Natural killer cell treated with Interleukin-12 subunit alpha and Interleukin-12 subunit beta and Interleukin-15 and Interleukin-18, amount 100 ng/mL, for 72 hours (primary cell): Measurements from ENCODE around the gene DOCK4. TPM values are rescaled to one million over a fixed set of nuclear protein-coding genes. Genes with fewer than 3 reads are reported as not detected.
"Not testable (repeated sequence)": the region's sequence is repeated elsewhere in the genome, so short reads cannot be mapped to it uniquely, and the experiment has no call there.

Source experiments
- ATAC-seq, 2 donors: fragments of 150-1000 bp; cut with Tn5 transposase in 1 of 2; sonication (Bioruptor Pico), chemical (Tn5 transposase) in 1 of 2; 2 replicates each; pipeline ENCODE4 v1.10.0; 2021
- DNase-seq: peaks from one replicate; pipeline ENCODE4 v3.0.0; 2022; ENCODE audit warnings: low spot score
- H3K27ac Mint-ChIP-seq, 2 donors: 1 replicate in 1 of 2; 2 replicates in 1 of 2; pipeline ENCODE4 v1.8.0; 2022; ENCODE audit warnings: mixed read lengths in 2 of 2, mild to moderate bottlenecking in 1 of 2, moderate library complexity in 1 of 2
- H3K27me3 Mint-ChIP-seq, 2 donors: 1 replicate in 1 of 2; 2 replicates in 1 of 2; pipeline ENCODE4 v1.8.0; 2022; ENCODE audit warnings: mixed read lengths in 2 of 2
- H3K36me3 Mint-ChIP-seq: one replicate; pipeline ENCODE4 v1.8.0; 2022; ENCODE audit warnings: mixed read lengths
- H3K4me1 Mint-ChIP-seq, 2 donors: 1 replicate in 1 of 2; 2 replicates in 1 of 2; pipeline ENCODE4 v1.8.0; 2022; ENCODE audit warnings: low read depth in 2 of 2, mixed read lengths in 2 of 2, mild to moderate bottlenecking in 1 of 2
- H3K4me3 Mint-ChIP-seq: one replicate; pipeline ENCODE4 v1.8.0; 2022; ENCODE audit warnings: mixed read lengths
- H3K9me3 Mint-ChIP-seq: 2 replicates; pipeline ENCODE4 v1.8.0; 2022; ENCODE audit warnings: mixed read lengths
- total RNA-seq, 2 donors: library from RNA; stranded (reverse); gene quantifications; one replicate each; pipeline ENCODE4 v1.2.3, GENCODE V29; 2022

DOCK4 gene
- total RNA-seq, 2 donors from 2014 or later, result 1.8 to 3.3 TPM

DNA sequence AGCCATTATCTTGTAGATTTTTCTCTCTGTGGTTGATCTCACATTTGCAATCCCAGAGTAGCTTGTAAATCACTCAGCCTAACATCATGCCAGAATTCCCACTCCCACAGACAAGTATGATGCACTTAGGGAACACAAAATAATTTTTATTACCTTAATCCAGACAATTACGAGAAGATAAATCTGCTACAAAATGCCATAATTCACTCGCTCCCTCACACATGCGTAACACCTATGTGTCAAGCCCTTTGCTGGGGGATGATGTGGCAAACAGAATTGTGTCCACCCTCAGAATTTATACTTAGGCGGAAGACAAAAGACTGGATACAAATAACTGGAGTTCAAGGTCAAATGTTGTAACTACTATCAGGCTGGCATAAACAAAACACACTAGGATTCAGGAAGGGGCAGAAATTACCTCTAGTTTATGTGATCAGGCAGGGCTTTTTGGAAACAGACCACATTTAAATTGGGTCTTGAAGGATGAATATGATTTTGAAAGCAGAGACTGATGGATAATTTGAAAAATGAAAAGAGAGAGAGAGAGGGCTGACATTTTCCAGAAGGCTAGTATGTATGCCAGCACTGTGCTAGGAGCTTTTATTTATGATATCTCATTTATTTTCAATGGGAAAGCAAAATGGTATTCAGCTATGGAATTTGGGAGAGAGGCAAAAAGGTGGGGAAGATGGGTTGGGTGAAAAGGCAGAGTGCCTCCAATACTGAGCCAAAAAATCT, 69.8 kb downstream of the DOCK4 start:
- DNase-seq, result no peak
- Mint-ChIP-seq H3K36me3 (no peaks in the 10 kb centered on the region), H3K9me3 (no peaks in the 10 kb centered on the region), H3K4me3 (no peak overlapping the region), H3K27me3 (peaks cover 5 to 12% of the 10 kb centered on the region in 2 donors), H3K4me1 (no peaks in the 10 kb centered on the region), H3K27ac (no peak overlapping the region)
- ATAC-seq, result no peak

DNA sequence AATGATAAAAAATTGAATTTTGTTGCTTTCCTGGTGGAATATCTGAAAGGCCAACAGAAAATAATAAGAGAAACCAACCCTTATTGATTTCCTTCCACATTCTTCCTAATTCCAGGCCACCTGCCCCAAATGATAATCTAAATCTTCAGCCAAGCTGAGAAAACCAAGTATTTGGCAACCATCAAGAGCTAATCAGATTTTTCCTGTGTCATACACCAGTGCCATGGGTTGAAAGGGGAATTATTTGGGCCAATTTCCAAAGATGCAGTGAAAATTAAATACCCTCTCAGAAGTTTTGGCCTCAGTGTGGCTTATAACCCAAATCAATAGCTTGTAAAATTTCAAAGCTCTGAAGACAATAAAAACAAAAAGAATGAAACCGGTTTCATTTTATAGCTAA, 70.4 kb downstream of the DOCK4 start:
- peaks cover 5 to 18% of the 10 kb centered on the region in 2 donors for H3K27me3 Mint-ChIP-seq
- no peaks in the 10 kb centered on the region for H3K4me1 Mint-ChIP-seq
- H3K4me3 Mint-ChIP-seq, result no peak overlapping the region
- H3K36me3 Mint-ChIP-seq, result no peaks in the 10 kb centered on the region
- ATAC-seq (no peak), DNase-seq (no peak)
- no peak overlapping the region for H3K27ac Mint-ChIP-seq
- H3K9me3 Mint-ChIP-seq, result no peaks in the 10 kb centered on the region

DNA sequence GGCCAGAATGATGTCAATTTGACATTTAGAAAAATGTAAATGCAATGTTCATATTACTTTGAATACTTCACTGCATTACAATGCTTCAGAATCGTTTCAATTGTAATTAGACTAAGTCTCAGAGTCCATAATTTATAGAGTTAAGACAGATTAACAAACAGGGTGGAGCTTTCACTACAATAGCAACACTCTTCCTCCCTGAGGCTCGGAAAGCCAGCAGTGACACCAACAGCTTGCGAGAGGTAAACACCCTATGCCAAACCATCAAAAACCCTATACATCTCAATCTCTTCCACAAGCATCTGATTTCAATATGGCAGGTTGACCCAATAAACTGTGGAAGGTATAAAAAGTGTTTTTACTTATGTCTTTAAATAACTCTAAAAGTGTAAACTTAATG, 72.2 kb downstream of the DOCK4 start:
- Mint-ChIP-seq H3K4me3 (no peak overlapping the region), H3K27me3 (peaks cover 3 to 25% of the 10 kb centered on the region in 2 donors), H3K4me1 (no peaks in the 10 kb centered on the region), H3K27ac (no peak overlapping the region), H3K36me3 (no peaks in the 10 kb centered on the region), H3K9me3 (no peaks in the 10 kb centered on the region)
- ATAC-seq (no peak), DNase-seq (no peak)

DNA sequence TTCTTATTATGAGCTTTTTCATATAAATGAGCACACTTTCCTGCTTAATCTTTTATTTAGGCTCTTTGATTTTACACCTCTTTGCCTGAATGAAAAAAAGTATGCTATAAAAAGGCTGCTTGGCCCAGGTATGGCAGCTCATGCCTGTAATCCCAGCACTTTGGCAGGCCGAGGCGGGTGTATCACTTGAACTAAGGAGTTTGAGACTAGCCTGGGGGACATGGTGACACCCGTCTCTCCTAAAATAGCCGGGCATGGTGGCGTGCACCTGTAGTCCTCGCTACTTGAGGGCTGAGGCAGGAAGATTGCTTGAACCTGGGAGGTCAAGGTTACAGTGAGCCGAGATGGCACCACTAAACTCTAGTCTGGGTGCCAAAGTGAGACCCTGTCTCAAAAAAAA, 72.9 kb downstream of the DOCK4 start:
- Mint-ChIP-seq H3K36me3 (no peaks in the 10 kb centered on the region), H3K4me3 (no peak overlapping the region), H3K4me1 (no peaks in the 10 kb centered on the region), H3K9me3 (no peaks in the 10 kb centered on the region), H3K27ac (no peak overlapping the region), H3K27me3 (peaks cover 3 to 25% of the 10 kb centered on the region in 2 donors)
- ATAC-seq (no peak), DNase-seq (no peak)

DNA sequence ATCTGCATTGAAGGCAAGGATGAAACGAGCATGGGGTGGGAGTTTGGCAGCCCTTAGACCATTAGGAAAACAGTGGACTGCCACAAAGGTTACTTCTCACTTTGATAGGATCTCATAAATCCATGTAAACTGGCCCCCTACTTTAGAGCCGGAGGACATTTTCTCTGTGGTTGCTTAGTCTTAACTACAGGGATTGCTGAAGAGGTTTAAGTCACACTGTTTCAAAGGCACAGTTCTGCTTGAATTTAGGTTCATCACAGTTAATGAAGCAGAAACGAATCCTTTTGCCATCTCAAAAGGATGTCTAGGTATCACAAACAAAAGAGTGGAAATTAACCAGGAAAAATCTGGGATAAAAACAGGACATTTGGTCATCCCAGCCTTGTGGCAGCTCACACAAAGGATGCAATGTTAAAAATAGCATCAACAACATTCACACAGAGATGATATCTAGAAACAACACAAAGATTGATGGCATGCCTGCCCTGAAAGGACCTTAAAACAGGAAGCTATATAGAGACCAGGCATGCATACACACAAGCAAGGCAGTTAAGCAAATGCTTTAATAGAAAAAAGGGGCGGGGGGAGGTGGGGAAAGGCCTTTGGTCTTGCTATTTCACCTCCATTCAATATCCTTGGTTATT, 74.0 kb downstream of the DOCK4 start:
- ATAC-seq, result no peak
- H3K9me3 Mint-ChIP-seq, result no peaks in the 10 kb centered on the region
- DNase-seq, result no peak
- H3K4me1 Mint-ChIP-seq, result no peaks in the 10 kb centered on the region
- H3K27ac Mint-ChIP-seq, result no peak overlapping the region
- H3K27me3 Mint-ChIP-seq, result peaks cover 3 to 25% of the 10 kb centered on the region in 2 donors
- H3K4me3 Mint-ChIP-seq, result no peak overlapping the region
- no peaks in the 10 kb centered on the region for H3K36me3 Mint-ChIP-seq

DNA sequence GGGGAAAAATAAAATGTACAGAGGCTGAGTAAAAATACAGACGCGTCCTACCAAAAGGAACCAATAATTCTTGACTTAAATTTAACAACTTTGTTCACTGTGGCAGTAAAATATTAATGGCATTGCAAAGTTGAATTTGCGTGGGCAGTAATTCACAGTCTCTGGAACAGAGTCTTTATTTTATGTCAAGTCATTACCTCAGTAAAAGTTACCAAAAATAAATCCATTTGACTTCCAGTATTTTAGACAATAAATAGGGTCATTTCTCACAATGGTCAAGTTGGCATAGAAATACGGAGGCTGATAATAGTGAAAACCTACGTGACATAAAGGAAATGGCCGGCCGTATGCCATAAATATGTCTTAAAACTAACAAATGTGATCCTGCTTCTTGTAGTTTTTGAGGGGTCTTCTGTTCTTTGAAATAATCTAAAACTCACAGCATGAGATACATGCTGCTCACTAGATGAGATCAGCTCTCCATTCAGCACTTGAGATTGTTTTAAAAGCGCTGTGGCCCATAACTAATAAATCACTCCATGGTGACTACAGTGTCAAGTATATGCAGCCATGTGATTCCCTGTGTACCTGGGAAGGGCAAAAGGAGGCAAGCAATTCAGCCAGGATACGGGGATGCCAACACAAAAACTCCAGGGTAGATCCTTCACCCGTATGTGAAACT, 75.3 kb downstream of the DOCK4 start:
- Mint-ChIP-seq H3K4me3 (no peak overlapping the region), H3K27me3 (peaks cover 3 to 25% of the 10 kb centered on the region in 2 donors), H3K27ac (no peak overlapping the region), H3K36me3 (no peaks in the 10 kb centered on the region), H3K4me1 (no peaks in the 10 kb centered on the region), H3K9me3 (peaks cover 3% of the 10 kb centered on the region)
- DNase-seq (no peak), ATAC-seq (no peak)

DNA sequence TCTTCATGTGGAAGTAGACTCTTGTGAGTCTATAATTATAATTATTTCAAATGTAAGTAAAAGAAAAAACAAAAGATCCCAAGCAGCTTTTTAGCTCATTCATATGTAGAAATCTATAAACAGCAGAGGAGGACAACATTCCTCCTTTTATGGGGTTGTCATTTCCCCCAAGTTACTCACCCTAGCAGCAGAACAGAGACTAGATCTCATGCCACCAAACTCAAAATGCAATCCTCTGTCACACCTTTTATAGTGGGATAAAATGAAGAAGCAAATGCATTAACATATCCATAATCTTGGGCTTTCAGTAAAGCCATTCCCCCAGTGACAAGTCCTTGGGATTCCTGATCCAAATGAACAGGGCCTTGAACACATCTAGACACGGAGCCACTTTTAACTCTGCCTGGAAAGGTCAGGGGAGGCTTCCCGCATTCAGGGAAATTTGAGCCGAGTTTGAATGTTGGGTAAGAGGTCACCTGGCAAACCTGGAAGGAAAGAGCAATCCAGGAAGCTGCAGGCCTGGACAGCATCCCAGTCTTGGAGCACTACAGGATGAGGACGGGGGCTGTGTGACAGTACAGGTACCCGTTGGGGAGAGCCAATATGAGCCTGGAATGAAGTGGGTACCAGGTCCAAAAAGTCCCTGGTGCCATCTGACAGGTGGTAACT, 76.4 kb downstream of the DOCK4 start:
- Mint-ChIP-seq H3K36me3 (no peaks in the 10 kb centered on the region), H3K4me3 (no peak overlapping the region), H3K9me3 (peaks cover 3% of the 10 kb centered on the region), H3K4me1 (no peaks in the 10 kb centered on the region), H3K27ac (no peak overlapping the region), H3K27me3 (peaks cover 3 to 25% of the 10 kb centered on the region in 2 donors)
- DNase-seq (no peak), ATAC-seq (no peak)

DNA sequence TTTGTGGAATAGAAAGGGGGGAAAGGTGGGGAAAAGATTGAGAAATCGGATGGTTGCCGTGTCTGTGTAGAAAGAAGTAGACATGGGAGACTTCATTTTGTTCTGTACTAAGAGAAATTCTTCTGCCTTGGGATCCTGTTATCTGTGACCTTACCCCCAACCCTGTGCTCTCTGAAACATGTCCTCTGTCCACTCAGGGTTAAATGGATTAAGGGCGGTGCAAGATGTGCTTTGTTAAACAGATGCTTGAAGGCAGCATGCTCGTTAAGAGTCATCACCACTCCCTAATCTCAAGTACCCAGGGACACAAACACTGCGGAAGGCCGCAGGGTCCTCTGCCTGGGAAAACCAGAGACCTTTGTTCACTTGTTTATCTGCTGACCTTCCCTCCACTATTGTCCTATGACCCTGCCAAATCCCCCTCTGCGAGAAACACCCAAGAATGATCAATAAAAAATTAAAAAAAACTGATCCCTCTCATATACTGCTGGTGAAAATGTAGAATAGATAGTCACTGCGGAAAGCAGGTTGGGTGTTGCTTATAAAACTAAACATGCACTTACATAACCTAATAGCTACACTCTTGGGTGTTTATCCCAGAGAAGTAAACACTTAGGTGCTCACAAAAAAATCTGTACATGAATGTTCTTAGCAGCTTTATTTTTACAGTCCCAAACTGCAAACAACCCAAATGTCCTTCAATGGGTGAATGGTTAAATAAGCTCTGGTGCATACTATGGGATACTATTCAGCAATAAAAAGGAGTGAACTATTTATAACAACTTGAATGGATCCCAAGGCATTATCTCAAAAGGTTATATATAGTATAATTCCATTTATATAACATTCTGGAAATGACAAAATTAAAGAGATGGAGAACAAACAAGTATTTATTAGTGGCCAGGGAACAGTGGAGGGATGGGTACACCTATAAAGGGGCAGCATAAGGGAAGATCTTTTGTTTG, 77.5 kb downstream of the DOCK4 start:
- not testable (repeated sequence) for ATAC-seq, DNase-seq, H3K27ac Mint-ChIP-seq, H3K36me3 Mint-ChIP-seq, H3K4me1 Mint-ChIP-seq, H3K4me3 Mint-ChIP-seq, H3K9me3 Mint-ChIP-seq
- H3K27me3 Mint-ChIP-seq, result peaks cover 3 to 19% of the 10 kb centered on the region in 2 donors

DNA sequence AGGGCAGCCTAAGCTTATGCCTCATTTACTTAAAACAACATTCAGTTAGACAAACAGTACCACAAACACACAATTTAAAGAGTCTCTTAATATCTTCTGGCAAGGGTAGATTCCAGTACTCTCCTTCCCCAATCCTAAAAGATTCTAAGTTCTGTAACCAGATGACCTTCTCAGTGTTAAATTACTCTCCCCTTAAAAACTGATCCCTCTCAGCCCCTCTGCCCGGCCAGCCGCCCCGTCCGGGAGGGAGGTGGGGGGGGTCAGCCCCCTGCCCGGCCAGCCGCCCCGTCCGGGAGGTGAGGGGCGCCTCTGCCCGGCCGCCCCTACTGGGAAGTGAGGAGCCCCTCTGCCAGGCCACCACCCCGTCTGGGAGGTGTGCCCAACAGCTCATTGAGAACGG, 78.2 kb downstream of the DOCK4 start:
- H3K27me3 Mint-ChIP-seq, result peaks cover 3 to 18% of the 10 kb centered on the region in 2 donors
- H3K9me3 Mint-ChIP-seq, H3K4me1 Mint-ChIP-seq, DNase-seq, ATAC-seq, H3K27ac Mint-ChIP-seq, H3K36me3 Mint-ChIP-seq, H3K4me3 Mint-ChIP-seq: not testable (repeated sequence)

DNA sequence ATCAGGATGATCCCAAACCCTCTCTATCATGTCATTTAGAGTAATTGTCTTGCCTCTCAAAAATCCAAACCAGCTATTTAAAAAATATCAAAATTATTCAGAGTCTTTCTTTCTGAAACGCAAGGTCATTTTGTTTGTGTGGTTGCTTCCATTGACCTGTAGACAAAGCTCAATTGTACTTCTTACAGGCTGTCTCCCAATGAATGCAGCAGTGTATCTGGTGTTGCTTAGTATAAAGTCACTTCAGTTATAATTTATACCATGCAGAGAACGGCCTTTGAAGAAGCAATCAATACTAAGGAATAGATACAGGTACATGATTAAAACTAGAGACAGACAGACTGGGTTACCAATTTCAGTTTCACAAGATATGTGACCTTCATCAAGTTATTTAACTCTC, 80.9 kb downstream of the DOCK4 start:
- no peak overlapping the region for H3K4me3 Mint-ChIP-seq
- no peak for DNase-seq
- no peak for ATAC-seq
- peaks cover 3% of the 10 kb centered on the region for H3K9me3 Mint-ChIP-seq
- no peaks in the 10 kb centered on the region for H3K4me1 Mint-ChIP-seq
- H3K27me3 Mint-ChIP-seq, result peaks cover 0 to under 1% of the 10 kb centered on the region in 2 donors
- no peaks in the 10 kb centered on the region for H3K36me3 Mint-ChIP-seq
- no peak overlapping the region for H3K27ac Mint-ChIP-seq

DNA sequence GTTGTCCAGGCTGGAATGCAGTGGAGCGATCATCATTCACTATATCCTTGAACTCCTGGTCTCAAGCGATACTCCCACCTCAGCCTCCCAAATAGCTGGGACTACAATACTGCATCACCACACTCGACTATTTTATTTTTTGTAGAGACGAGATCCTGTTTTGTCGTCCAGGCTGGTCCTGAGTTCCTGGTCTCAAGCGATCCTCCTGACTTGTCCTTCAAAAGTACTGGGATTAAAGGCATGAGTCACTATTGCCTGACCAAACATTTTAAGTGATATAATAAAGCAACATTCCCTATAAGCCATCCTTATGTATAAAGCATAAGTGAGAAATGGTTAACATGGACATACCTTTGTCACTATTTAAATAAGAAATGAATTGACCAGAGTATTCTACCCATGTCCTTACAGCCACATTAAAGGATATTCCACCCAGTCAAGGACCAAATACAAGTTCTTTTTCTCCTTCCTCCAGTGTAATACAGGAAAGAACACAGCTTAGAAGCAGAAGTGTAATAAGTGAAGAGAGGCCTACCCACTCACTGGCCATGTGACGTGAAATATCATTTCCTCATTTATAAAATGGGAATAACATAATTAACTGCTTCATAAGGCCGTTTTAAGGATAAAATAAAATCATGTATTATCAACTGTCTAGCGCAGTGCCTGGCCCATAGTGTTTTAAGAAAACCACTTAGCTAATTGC, 82.0 kb downstream of the DOCK4 start:
- Mint-ChIP-seq H3K27ac (no peak overlapping the region), H3K27me3 (no peaks in the 10 kb centered on the region), H3K4me3 (no peak overlapping the region), H3K36me3 (no peaks in the 10 kb centered on the region), H3K4me1 (no peaks in the 10 kb centered on the region), H3K9me3 (peaks cover 3% of the 10 kb centered on the region)
- ATAC-seq (no peak), DNase-seq (no peak)

DNA sequence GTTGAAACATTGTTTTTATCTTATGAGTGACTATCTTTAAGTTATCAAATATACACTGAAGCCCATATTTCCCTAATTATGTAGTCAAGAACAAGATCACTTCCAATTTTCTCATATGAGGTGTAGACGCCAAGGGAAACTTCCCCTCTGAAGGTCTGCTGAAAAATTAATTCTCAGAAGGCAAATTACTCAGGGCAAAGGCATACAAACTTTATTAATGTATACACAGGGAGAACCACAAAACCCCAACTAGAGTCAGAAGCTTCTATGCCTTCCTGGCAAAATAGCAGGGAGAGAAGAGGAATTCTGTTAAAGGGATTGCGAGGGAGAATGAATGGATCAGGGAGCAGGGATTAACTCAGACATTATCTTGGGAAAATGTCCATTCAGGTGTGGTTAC, 83.4 kb downstream of the DOCK4 start:
- ATAC-seq, result no peak
- Mint-ChIP-seq H3K36me3 (no peaks in the 10 kb centered on the region), H3K4me3 (no peak overlapping the region), H3K27ac (no peak overlapping the region), H3K27me3 (peaks cover 2 to 8% of the 10 kb centered on the region in 2 donors), H3K9me3 (peaks cover 3% of the 10 kb centered on the region), H3K4me1 (no peaks in the 10 kb centered on the region)
- no peak for DNase-seq
